ENCODE measurements around the gene NCKAP5L. TPM values are rescaled to one million over a fixed set of nuclear protein-coding genes. Genes with fewer than 3 reads are reported as not detected.

NCKAP5L gene
- polyA plus RNA-seq, 4 donors: 0.45 to 7.0 (median 2.9) TPM

- peaks cover 0 to 19% (median 0%) of the 10 kb centered on the region in 3 donors for H3K4me1 ChIP-seq (ENCODE audit: control insufficient read depth in 3 of 3, insufficient read depth in 2 of 3, low read depth in 1 of 3, low read length in 2 of 3)
- H3K27me3 ChIP-seq (ENCODE audit: control insufficient read depth in 3 of 3, insufficient read depth in 3 of 3, low read length in 3 of 3): no peaks in the 10 kb centered on the region
- 70 to 83% (median 70%) methylated on average over 12 of the region's 12 CpGs for WGBS, 3 donors
- FAIRE-seq (no peak), DNase-seq (no peak)
- H3K9me3 ChIP-seq (ENCODE audit: control insufficient read depth in 2 of 2, insufficient read depth in 1 of 2, low read depth in 1 of 2, low read length in 1 of 2): no peaks in the 10 kb centered on the region
- H3K27ac ChIP-seq (ENCODE audit: low read depth in 1 of 3, low read length in 2 of 3): no peak overlapping the region
- H3K4me3 ChIP-seq (ENCODE audit: low read depth in 1 of 3, low read length in 3 of 3): no peak overlapping the region
- H3K36me3 ChIP-seq (ENCODE audit: control insufficient read depth in 3 of 3, insufficient read depth in 2 of 3, low read depth in 1 of 3, low read length in 3 of 3): peaks cover 0 to 66% (median 2%) of the 10 kb centered on the region in 3 donors
Observed at GRCh38 chr12:49803693-49804450, 24.3 kb downstream of the NCKAP5L start.

- peaks cover 0 to 78% (median 6%) of the 10 kb centered on the region in 3 donors for H3K36me3 ChIP-seq (ENCODE audit: control insufficient read depth in 3 of 3, insufficient read depth in 2 of 3, low read depth in 1 of 3, low read length in 3 of 3)
- peaks cover 0 to 13% (median 0%) of the 10 kb centered on the region in 3 donors for H3K4me1 ChIP-seq (ENCODE audit: control insufficient read depth in 3 of 3, insufficient read depth in 2 of 3, low read depth in 1 of 3, low read length in 2 of 3)
- H3K27me3 ChIP-seq (ENCODE audit: control insufficient read depth in 3 of 3, insufficient read depth in 3 of 3, low read length in 3 of 3): no peaks in the 10 kb centered on the region
- no peak overlapping the region for H3K4me3 ChIP-seq (ENCODE audit: low read depth in 1 of 3, low read length in 3 of 3)
- H3K9me3 ChIP-seq (ENCODE audit: control insufficient read depth in 2 of 2, insufficient read depth in 1 of 2, low read depth in 1 of 2, low read length in 1 of 2): no peaks in the 10 kb centered on the region
- no peak overlapping the region for H3K27ac ChIP-seq (ENCODE audit: low read depth in 1 of 3, low read length in 2 of 3)
- 77 to 86% (median 84%) methylated on average over 17 of the region's 17 CpGs for WGBS, 3 donors
- FAIRE-seq: no peak
- DNase-seq: no peak
Observed at GRCh38 chr12:49801141-49802063, 26.8 kb downstream of the NCKAP5L start.

GRCh38 chr12:49800421-49801140, 27.6 kb downstream of the NCKAP5L start:
- 56 to 78% (median 73%) methylated on average over 11 of the region's 11 CpGs for WGBS, 3 donors
- FAIRE-seq (no peak), DNase-seq (peak; percentile 38 to 52)
- H3K4me3 ChIP-seq (ENCODE audit: low read depth in 1 of 3, low read length in 3 of 3): no peak overlapping the region
- H3K27me3 ChIP-seq (ENCODE audit: control insufficient read depth in 3 of 3, insufficient read depth in 3 of 3, low read length in 3 of 3): no peaks in the 10 kb centered on the region
- H3K4me1 ChIP-seq (ENCODE audit: control insufficient read depth in 3 of 3, insufficient read depth in 2 of 3, low read depth in 1 of 3, low read length in 2 of 3): peaks cover 0 to 13% (median 0%) of the 10 kb centered on the region in 3 donors
- peaks cover 0 to 81% (median 6%) of the 10 kb centered on the region in 3 donors for H3K36me3 ChIP-seq (ENCODE audit: control insufficient read depth in 3 of 3, insufficient read depth in 2 of 3, low read depth in 1 of 3, low read length in 3 of 3)
- no peaks in the 10 kb centered on the region for H3K9me3 ChIP-seq (ENCODE audit: control insufficient read depth in 2 of 2, insufficient read depth in 1 of 2, low read depth in 1 of 2, low read length in 1 of 2)
- no peak overlapping the region for H3K27ac ChIP-seq (ENCODE audit: low read depth in 1 of 3, low read length in 2 of 3)

GRCh38 chr12:49798934-49799333, 29.3 kb downstream of the NCKAP5L start:
- Histone ChIP-seq H3K27me3 (ENCODE audit: control insufficient read depth in 3 of 3, insufficient read depth in 3 of 3, low read length in 3 of 3) (no peaks in the 10 kb centered on the region), H3K4me1 (ENCODE audit: control insufficient read depth in 3 of 3, insufficient read depth in 2 of 3, low read depth in 1 of 3, low read length in 2 of 3) (peaks cover 0 to 13% (median 0%) of the 10 kb centered on the region in 3 donors), H3K4me3 (ENCODE audit: low read depth in 1 of 3, low read length in 3 of 3) (no peak overlapping the region), H3K36me3 (ENCODE audit: control insufficient read depth in 3 of 3, insufficient read depth in 2 of 3, low read depth in 1 of 3, low read length in 3 of 3) (peaks cover 0 to 85% (median 4%) of the 10 kb centered on the region in 3 donors), H3K9me3 (ENCODE audit: control insufficient read depth in 2 of 2, insufficient read depth in 1 of 2, low read depth in 1 of 2, low read length in 1 of 2) (no peaks in the 10 kb centered on the region), H3K27ac (ENCODE audit: low read depth in 1 of 3, low read length in 2 of 3) (no peak overlapping the region)
- DNase-seq (no peak), FAIRE-seq (no peak)
- WGBS, 3 donors: 82 to 93% (median 88%) methylated on average over 2 of the region's 2 CpGs

- no peak for DNase-seq
- Histone ChIP-seq H3K4me3 (ENCODE audit: low read depth in 1 of 3, low read length in 3 of 3) (no peak overlapping the region), H3K4me1 (ENCODE audit: control insufficient read depth in 3 of 3, insufficient read depth in 2 of 3, low read depth in 1 of 3, low read length in 2 of 3) (peaks cover 0 to 13% (median 0%) of the 10 kb centered on the region in 3 donors), H3K9me3 (ENCODE audit: control insufficient read depth in 2 of 2, insufficient read depth in 1 of 2, low read depth in 1 of 2, low read length in 1 of 2) (no peaks in the 10 kb centered on the region), H3K36me3 (ENCODE audit: control insufficient read depth in 3 of 3, insufficient read depth in 2 of 3, low read depth in 1 of 3, low read length in 3 of 3) (peaks cover 0 to 85% (median 4%) of the 10 kb centered on the region in 3 donors), H3K27ac (ENCODE audit: low read depth in 1 of 3, low read length in 2 of 3) (no peak overlapping the region), H3K27me3 (ENCODE audit: control insufficient read depth in 3 of 3, insufficient read depth in 3 of 3, low read length in 3 of 3) (no peaks in the 10 kb centered on the region)
- FAIRE-seq: no peak
- 87 to 91% (median 89%) methylated on average over 6 to 7 of the region's 7 CpGs for WGBS, 3 donors
Observed at GRCh38 chr12:49798248-49798647, 30.0 kb downstream of the NCKAP5L start.

- no peak overlapping the region for H3K27ac ChIP-seq (ENCODE audit: low read depth in 1 of 3, low read length in 2 of 3)
- no peak overlapping the region for H3K4me3 ChIP-seq (ENCODE audit: low read depth in 1 of 3, low read length in 3 of 3)
- peaks cover 0 to 83% (median 4%) of the 10 kb centered on the region in 3 donors for H3K36me3 ChIP-seq (ENCODE audit: control insufficient read depth in 3 of 3, insufficient read depth in 2 of 3, low read depth in 1 of 3, low read length in 3 of 3)
- 84 to 94% (median 85%) methylated on average over 2 of the region's 2 CpGs for WGBS, 3 donors
- DNase-seq: no peak
- no peaks in the 10 kb centered on the region for H3K9me3 ChIP-seq (ENCODE audit: control insufficient read depth in 2 of 2, insufficient read depth in 1 of 2, low read depth in 1 of 2, low read length in 1 of 2)
- peaks cover 0 to 13% (median 0%) of the 10 kb centered on the region in 3 donors for H3K4me1 ChIP-seq (ENCODE audit: control insufficient read depth in 3 of 3, insufficient read depth in 2 of 3, low read depth in 1 of 3, low read length in 2 of 3)
- no peak for FAIRE-seq
- no peaks in the 10 kb centered on the region for H3K27me3 ChIP-seq (ENCODE audit: control insufficient read depth in 3 of 3, insufficient read depth in 3 of 3, low read length in 3 of 3)
Observed at GRCh38 chr12:49797449-49797776, 30.8 kb downstream of the NCKAP5L start.

GRCh38 chr12:49796606-49797448, 31.4 kb downstream of the NCKAP5L start:
- WGBS, 3 donors: 89 to 93% (median 93%) methylated on average over 16 to 17 of the region's 17 CpGs
- no peak for FAIRE-seq
- Histone ChIP-seq H3K27ac (ENCODE audit: low read depth in 1 of 3, low read length in 2 of 3) (no peak overlapping the region), H3K27me3 (ENCODE audit: control insufficient read depth in 3 of 3, insufficient read depth in 3 of 3, low read length in 3 of 3) (no peaks in the 10 kb centered on the region), H3K9me3 (ENCODE audit: control insufficient read depth in 2 of 2, insufficient read depth in 1 of 2, low read depth in 1 of 2, low read length in 1 of 2) (no peaks in the 10 kb centered on the region), H3K36me3 (ENCODE audit: control insufficient read depth in 3 of 3, insufficient read depth in 2 of 3, low read depth in 1 of 3, low read length in 3 of 3) (peaks cover 0 to 86% (median 4%) of the 10 kb centered on the region in 3 donors), H3K4me3 (ENCODE audit: low read depth in 1 of 3, low read length in 3 of 3) (no peak overlapping the region), H3K4me1 (ENCODE audit: control insufficient read depth in 3 of 3, insufficient read depth in 2 of 3, low read depth in 1 of 3, low read length in 2 of 3) (peaks cover 0 to 13% (median 0%) of the 10 kb centered on the region in 3 donors)
- no peak for DNase-seq
